HG03060 (cell line): ENCODE data around the gene EIF4E2.
"Not testable (repeated sequence)": the region's sequence is repeated elsewhere in the genome, so short reads cannot be mapped to it uniquely, and the experiment has no call there.

Experiments
- ATAC-seq: cut with Tn5 transposase; IDR thresholded peaks from one replicate; pipeline ENCODE4 v1.9.1; 2021; ENCODE audit warnings: low read depth, moderate number of reproducible peaks; ENCODE audit not compliant: unreplicated experiment

EIF4E2 gene

DNA sequence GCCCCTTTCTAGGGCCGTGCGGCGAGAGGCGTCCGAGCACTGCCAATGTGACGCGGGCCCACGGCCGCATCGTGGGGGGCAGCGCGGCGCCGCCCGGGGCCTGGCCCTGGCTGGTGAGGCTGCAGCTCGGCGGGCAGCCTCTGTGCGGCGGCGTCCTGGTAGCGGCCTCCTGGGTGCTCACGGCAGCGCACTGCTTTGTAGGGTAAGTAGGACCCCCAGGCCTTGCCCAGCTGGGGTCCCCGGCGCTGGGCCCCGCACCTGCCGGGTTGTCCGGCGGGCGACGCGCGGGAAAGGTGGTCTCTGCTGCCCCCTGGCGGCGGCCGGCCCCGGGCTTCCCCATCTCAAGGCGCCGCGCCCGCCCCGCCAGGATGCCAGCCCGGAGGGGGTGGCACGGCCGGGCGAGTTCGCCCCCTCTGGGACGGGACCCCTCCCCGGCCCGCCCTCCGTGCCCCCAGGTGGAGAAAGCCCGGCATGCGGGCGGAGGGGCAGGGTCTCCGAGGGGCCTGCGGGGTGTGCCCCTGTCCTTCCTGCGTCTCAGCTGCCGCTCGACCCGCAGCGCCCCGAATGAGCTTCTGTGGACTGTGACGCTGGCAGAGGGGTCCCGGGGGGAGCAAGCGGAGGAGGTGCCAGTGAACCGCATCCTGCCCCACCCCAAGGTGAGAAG lies 28.4 kb upstream of the EIF4E2 start:
- no peak for ATAC-seq

DNA sequence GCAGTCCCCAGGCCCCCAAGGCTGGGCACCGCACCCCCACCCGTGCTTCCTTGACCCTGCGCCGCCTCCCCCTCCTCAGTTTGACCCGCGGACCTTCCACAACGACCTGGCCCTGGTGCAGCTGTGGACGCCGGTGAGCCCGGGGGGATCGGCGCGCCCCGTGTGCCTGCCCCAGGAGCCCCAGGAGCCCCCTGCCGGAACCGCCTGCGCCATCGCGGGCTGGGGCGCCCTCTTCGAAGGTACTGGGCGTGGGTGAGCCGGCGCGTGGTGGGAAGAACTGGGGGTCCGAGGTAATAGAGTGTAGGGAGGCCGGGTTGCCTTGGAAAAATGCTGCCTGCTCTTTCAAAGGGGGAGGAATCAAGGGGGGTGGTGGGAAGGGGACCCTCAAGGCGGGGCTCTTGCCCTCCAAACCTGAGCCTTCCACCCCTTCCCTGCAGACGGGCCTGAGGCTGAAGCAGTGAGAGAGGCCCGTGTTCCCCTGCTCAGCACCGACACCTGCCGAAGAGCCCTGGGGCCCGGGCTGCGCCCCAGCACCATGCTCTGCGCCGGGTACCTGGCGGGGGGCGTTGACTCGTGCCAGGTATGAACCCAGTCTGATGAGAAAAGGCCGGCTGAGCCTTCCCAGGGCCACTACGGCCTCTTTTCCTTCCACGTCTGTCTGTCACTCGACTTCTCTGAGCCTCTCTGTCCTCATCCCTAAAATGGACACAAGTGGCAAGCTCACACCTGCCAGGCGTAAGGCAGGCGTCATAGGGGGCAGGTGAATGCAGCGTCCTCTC lies 27.7 kb upstream of the EIF4E2 start:
- no peak for ATAC-seq

DNA sequence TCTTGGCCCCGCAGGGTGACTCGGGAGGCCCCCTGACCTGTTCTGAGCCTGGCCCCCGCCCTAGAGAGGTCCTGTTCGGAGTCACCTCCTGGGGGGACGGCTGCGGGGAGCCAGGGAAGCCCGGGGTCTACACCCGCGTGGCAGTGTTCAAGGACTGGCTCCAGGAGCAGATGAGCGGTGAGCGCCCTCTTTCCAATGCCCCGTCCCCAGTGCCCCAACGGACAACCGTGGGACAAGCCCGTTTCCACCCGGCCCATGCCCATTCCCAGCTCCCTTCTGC lies 27.1 kb upstream of the EIF4E2 start:
- no peak for ATAC-seq

GRCh38 chr2:232523682-232524597 lies 26.5 kb upstream of the EIF4E2 start:
- ATAC-seq, result no peak

GRCh38 chr2:232524771-232525170 lies 25.7 kb upstream of the EIF4E2 start:
- ATAC-seq, result no peak

DNA sequence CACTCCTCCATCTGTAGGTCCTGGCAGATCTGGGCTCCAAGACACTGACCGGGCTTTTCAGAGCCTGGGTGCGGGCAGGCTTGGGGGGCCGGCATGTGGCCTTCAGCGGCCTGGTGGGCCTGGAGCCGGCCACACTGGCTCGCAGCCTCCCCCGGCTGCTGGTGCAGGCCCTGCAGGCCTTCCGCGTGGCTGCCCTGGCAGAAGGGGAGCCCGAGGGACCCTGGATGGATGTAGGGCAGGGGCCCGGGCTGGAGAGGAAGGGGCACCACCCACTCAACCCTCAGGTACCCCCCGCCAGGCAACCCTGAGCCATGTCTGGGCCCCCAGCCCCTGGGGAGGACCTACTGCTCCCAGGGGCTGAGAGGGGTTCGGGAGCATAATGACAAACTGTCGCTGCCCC lies 25.3 kb upstream of the EIF4E2 start:
- no peak for ATAC-seq

DNA sequence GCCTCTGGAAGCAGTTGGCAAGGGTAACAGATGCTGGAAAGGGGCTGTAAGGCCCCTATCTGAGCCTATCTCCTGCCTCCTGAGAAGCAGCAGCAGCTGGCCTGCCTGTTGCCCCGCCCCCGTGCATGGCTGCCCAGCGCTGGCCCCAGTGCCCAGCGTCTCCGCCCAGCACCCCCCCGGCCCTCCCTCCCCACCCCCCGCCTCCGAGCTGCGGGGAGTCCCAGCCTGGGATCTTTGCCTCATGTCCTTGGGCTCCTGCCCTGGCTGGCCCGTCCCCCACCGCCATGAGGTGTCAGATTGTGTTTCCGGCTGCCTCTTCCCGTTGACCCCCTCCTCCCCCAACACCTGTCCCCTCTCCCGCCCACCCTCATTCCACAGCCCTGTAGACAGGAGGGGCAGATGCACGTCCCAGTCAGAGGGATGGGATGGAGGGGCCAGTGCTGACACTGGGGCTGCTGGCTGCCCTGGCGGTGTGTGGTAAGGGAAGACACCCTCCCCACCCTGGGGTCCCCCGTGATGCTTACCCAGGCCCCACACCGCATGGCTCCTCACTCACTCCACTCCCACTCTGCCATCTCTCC lies 24.6 kb upstream of the EIF4E2 start, which contains the start of gene CHRND:
CHRND (plus strand) TSS at position 370 of the 581 bp plus-strand sequence; CDS start at position 426, 56 bp downstream.
- no peak for ATAC-seq

DNA sequence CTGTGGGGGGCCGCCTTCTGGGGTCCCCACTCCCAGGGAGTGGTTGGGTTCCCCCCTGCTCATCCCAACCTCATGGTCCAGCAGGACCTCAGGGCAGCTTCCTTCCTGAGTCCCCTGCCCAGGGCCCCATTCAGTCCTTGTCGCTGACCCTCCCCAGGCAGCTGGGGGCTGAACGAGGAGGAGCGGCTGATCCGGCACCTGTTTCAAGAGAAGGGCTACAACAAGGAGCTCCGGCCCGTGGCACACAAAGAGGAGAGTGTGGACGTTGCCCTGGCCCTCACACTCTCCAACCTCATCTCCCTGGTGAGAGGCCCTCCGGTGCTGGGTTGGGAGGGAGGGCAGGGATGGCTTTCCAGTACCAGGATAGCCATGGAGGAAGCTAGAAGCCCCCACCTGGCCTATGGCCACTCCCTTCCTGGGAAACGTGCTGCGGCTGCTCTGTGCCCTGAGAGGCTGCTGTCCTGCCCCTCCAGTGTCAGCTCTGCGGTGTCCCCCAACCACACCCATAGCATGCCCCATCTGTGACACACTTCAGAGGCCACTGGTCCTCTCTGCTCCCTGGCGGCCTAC lies 24.0 kb upstream of the EIF4E2 start:
- ATAC-seq, result no peak

GRCh38 chr2:232527905-232528470 lies 22.5 kb upstream of the EIF4E2 start:
- no peak for ATAC-seq

DNA sequence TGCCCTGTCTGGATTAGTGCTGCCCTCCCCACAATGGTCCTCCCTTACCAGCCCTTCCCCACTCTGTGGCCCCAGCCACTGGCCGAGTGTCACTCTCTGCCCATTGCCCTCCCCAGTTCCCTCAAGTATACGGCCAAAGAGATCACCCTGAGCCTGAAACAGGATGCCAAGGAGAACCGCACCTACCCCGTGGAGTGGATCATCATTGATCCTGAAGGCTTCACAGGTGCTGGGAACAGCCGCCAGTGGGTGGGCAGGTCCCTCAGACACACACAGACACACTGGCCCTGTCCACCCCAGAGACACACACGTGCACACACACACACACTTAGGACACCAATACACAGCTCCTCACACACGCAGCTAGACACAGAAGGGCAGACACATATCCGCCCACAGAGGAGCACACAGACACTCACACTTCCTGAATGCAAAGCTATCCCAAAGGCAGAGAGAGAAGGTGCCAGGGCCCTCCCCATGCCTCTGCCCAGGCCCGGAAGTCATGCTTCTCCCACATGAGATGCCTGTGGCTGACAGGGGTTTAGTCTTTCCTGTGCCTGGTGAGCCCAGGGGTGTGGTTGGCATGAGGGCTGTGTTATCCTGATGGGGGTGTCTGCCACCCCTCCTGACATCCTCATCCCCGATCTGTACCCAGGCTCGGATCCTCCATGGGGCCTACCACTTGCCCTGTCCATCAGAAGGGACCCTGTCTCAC lies 21.6 kb upstream of the EIF4E2 start:
- no peak for ATAC-seq

DNA sequence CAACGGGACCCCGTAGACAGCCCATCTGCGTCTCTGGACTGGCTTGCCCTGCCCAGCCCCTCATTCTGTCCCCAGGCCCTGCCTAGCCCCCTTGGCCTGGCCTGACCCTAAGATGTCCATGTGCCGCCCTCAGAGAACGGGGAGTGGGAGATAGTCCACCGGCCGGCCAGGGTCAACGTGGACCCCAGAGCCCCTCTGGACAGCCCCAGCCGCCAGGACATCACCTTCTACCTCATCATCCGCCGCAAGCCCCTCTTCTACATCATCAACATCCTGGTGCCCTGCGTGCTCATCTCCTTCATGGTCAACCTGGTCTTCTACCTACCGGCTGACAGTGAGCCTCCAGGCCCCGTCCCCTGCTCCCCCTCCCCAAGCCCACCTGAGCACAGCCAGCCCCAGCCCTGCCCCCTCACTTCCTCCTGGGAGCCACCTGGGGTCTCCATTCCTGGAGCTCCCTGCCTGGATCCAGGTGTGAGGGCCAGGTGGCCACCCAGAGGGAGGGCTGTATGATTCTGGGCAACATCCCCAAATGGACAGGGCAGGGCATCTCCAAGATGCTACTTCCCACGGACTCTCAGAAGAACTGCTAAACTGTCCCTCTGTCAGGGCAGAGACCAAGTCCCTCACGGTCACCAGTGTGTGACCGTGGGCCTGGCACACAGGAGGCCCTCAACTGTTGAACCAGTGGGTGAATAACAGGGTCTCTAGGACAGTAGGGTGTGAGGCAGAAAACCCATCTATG lies 20.5 kb upstream of the EIF4E2 start:
- no peak for ATAC-seq

DNA sequence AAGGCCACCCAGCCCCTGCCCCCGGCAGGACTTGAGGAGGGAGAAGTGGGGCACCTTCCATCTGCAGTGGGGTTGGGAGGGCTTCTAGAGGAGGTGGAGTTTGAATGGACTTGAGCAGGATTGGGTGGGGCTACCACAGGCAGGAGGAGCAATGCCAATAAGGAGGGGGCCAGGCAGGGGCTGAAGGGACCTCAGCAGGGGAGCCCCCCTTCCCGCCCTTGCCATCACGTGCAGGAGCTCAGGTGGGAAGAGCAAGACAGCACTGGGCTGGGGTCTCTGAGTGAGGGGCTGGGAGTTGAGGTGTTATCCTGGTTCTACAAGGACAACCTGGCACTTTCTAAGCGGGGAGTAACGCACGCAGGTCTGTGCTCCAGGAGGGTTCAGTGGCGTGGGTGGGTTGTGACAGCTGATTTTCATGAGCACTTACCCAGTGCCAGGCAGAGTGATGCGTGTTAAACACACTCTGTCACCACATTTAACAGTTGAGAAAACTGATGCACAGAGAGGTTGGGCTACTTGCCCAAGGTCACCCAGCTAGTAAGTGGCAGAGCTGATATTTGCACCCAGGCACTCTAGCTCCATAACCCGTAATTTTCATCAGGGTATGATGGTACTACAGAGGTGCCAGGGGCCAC lies 19.7 kb upstream of the EIF4E2 start:
- no peak for ATAC-seq

- ATAC-seq, result no peak
Observed at GRCh38 chr2:232532419-232532818, 18.1 kb upstream of the EIF4E2 start.

DNA sequence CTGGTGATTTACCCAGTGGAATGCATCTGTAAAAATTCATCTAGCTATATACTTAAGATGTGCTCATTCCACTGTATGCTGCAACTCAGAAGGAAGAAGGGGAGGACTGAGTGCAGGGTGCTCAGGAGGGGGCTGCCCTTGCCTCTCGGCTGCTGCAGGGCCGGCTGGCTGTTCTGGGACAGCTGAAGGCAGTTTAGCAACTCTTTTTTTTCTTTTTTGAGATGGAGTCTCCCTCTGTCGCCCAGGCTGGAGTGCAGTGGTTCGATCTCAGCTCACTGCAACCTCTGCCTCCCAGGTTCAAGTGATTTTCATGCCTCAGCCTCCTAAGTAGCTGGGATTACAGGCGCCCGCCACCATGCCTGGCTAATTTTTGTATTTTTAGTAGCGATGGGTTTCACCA lies 17.7 kb upstream of the EIF4E2 start:
- ATAC-seq, result not testable (repeated sequence)

DNA sequence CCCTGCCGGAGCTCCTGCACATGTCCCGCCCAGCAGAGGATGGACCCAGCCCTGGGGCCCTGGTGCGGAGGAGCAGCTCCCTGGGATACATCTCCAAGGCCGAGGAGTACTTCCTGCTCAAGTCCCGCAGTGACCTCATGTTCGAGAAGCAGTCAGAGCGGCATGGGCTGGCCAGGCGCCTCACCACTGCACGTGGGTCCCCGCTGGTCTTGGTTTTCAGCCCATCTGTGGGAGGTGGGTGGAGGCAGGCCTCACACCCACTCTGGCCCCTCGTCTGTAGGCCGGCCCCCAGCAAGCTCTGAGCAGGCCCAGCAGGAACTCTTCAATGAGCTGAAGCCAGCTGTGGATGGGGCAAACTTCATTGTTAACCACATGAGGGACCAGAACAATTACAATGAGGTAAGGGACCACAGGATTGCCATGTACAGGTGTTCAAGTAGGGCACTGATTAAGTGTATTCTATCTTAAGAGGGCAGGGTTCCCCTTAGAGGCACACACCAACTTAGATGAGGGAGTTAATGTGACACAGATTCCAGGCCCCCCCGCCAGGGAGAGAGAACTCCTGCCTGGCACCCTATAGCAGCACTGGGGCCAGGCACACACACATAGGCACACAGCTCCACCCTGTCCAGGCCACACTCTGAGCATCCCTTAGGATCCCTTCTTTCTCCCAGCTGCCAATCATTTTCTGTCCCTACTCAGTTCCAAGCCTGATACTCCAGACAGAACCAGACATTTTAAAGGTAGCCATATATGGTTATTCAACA lies 16.4 kb upstream of the EIF4E2 start:
- no peak for ATAC-seq

DNA sequence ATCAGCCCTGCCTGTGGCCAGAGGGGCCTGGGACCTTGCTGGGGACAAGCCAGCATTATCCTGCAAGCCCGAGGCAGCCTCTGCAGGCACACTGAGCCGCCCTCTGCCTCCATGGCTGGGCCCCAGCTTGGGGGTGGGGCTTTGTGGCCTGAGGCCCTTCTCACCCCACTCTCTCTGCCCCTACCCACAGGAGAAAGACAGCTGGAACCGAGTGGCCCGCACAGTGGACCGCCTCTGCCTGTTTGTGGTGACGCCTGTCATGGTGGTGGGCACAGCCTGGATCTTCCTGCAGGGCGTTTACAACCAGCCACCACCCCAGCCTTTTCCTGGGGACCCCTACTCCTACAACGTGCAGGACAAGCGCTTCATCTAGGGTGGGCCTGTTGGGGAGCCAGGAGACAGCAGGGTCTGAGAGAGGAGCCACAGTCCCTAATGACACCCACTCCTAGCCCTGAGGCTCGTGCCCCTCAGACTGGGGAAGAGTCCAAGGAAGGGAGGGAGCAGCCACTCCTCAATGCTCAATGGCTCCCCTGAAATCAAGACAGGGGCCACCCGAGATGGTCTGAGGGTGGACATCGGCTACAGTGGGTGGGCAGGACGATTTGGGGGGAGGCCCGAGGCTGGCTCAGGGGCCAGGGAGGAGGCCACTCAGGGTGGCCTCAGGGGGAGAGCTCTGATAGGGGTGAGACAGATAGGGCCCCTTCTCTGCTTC lies 15.4 kb upstream of the EIF4E2 start:
- ATAC-seq, result no peak
